Stomach (tissue), 4 donors: Measurements from ENCODE around the gene TNS1.

ENCODE experiments used
- EP300 ChIP-seq: sonication (generic); formaldehyde crosslinking; IDR thresholded peaks from one replicate; pipeline ENCODE4 v1.6.1; 2017; ENCODE audit warnings: antibody characterized with exemption
- POLR2A ChIP-seq, 4 donors: fragments of 450-650 bp; IDR thresholded peaks; one replicate each; pipeline ENCODE4 v1.6.1; 2016; ENCODE audit warnings: antibody characterized with exemption in 4 of 4, control low read depth in 2 of 4, mild to moderate bottlenecking in 1 of 4, moderate library complexity in 1 of 4
- POLR2AphosphoS5 ChIP-seq, 3 donors: sonication (generic); formaldehyde crosslinking; IDR thresholded peaks; one replicate each; pipeline ENCODE4 v1.6.1; 2016; ENCODE audit warnings: antibody characterized with exemption in 3 of 3
- TF ChIP-seq, protein P1 (sequence below), 7 experiments: fragments of 450-650 bp in 4 of 7; fragments of 200-600 bp in 3 of 7; sonication (generic) in 3 of 7; IDR thresholded peaks; one replicate each; pipeline ENCODE4 v1.5.1; 2016 to 2019; ENCODE audit warnings: antibody characterized with exemption in 7 of 7, control low read depth in 2 of 7, mild to moderate bottlenecking in 1 of 7

DNA sequence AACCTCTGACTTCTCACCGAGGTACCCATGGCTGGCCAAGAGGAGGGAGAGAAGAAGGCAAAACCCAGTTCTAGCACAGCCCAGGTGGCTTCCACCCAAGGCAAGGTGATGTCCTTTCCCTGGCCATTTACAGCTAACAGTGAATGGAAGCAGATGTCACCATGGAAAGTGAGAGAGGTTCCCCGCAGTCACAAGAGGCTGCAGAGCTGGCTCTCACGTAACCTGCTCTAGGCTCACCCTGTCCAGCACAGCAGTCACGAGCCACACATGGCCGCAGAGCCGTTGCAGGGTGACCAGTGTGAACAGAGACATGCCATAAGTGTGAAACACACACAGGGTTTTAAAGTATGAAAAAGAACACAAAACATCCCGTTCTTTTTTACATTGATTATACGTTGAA lies 169.4 kb downstream of the TNS1 start:
- TF ChIP-seq, protein P1, sequence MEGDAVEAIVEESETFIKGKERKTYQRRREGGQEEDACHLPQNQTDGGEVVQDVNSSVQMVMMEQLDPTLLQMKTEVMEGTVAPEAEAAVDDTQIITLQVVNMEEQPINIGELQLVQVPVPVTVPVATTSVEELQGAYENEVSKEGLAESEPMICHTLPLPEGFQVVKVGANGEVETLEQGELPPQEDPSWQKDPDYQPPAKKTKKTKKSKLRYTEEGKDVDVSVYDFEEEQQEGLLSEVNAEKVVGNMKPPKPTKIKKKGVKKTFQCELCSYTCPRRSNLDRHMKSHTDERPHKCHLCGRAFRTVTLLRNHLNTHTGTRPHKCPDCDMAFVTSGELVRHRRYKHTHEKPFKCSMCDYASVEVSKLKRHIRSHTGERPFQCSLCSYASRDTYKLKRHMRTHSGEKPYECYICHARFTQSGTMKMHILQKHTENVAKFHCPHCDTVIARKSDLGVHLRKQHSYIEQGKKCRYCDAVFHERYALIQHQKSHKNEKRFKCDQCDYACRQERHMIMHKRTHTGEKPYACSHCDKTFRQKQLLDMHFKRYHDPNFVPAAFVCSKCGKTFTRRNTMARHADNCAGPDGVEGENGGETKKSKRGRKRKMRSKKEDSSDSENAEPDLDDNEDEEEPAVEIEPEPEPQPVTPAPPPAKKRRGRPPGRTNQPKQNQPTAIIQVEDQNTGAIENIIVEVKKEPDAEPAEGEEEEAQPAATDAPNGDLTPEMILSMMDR (IDR thresholded peaks at IDR 0.05): no peak
- TF ChIP-seq POLR2A (IDR thresholded peaks at IDR 0.05) (no peak), POLR2AphosphoS5 (IDR thresholded peaks at IDR 0.05) (no peak), EP300 (no peak)
